Kidney tubule cell (primary cell): ENCODE data around the gene MAGI2.

Experiments
- DNase-seq: peaks from one replicate; pipeline ENCODE4 v3.0.0-alpha.2; 2018; ENCODE audit warnings: low spot score

Gene MAGI2

DNA sequence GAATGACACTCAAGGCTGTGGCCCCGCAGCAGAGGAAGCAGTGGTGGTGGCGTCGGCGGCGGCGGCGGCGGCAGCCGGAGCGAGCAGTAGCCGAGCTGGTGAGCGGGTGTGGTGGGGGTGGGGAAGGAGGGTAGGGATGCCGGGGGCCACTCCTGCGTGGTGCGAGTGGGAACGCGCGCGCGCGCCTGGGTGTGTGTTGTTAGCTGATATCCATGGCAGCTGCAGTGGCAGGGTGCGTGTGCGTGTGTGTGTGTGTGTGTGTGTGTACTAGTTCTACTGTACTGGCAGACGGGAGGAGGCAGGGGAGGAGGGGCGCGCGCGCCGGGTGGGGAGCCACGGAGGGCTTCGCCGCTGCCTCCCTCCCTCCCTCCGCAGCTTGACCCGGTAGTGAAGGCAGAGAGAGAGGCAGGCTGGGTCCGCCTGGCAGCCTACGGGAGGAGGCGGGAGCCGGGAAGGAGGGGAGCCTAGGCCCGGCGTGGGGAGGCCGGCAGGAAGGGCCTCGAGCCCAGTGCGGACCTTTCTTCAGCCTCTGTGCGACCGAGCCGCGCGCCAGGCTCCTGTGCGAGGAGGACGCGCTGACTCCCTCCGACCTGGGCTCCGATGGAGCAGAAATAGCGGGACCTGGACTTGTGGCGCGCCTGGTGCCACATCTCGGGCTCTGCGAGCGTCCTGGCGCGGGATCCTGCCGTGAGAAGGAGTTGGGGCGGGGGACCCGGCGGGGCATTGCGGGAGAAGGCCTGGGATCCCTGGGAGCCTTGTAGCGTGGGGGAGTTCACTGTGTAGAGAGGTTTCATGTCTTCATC, at the start of gene MAGI2:
MAGI2 (minus strand) TSS at position 110 of the 803 bp plus-strand sequence. CDS start 347 bp downstream, outside the sequence.
- DNase-seq: peak; percentile 75

- no peak for DNase-seq
These were observed 48.7 kb upstream of the MAGI2 start for GRCh38 chr7:79502151-79502550.

GRCh38 chr7:79500759-79501158, 47.3 kb upstream of the MAGI2 start:
- DNase-seq: no peak

DNA sequence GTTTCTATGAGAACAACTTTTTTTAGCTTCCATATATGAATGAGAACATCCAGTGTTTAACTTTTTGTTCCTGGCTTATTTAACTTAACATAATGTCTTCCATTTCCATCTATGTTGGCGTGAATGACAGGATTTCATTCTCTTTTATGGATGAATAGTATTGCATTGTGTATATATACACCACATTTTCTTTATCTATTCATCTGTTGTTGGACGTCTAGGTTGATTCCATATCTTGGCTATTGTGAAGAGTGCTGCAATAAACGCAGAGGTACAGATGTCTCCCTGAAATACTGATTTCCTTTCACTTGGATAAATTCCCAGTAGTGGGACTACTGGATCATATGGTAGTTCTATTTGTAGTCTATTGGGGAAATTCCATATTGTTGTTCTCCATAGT, 44.3 kb upstream of the MAGI2 start:
- DNase-seq: no peak

- DNase-seq: peak; percentile 43
These were observed 42.2 kb upstream of the MAGI2 start for GRCh38 chr7:79495544-79496272.

- no peak for DNase-seq
These were observed 40.6 kb upstream of the MAGI2 start for GRCh38 chr7:79494046-79494445.

DNA sequence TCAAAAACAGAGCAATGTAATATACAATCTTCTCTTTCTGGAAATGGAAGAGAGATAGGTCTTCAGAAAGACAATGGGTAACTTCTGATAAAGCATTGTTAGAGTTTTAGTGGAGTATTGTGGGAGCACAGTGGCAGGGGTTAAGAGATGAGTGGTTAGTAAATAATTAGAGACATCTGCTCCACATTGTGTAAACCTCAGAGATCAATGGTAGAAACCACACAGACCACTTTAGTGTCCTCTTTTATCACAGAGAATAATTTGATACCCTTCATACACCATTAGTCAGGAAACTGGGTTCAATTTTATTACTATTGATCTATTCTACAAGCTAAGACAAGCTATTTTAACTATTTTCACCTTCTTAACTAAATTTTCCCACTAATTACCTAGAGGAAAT, 35.9 kb upstream of the MAGI2 start:
- no peak for DNase-seq

- DNase-seq: no peak
These were observed 24.9 kb upstream of the MAGI2 start for GRCh38 chr7:79478386-79478785.

DNA sequence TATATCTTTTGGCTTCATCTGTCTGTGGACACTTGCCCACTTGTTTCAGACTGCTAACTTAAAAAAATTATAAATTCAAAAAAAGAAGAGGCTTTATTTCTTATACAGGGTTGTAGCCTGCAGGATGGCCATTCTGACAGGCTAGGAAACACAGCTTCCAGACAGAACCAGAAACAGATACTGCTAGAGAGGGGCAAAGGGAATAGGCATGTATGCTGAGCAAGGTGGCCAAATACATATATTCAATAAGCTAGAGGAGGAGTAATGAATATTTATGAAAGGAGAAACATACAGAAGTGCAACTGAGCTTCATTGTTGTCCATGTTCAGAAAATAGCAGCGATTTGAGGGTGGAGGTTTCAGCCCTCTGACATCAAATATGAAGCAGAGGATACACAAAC, 22.0 kb upstream of the MAGI2 start:
- DNase-seq: no peak

GRCh38 chr7:79471699-79472098, 18.2 kb upstream of the MAGI2 start:
- DNase-seq: no peak

GRCh38 chr7:79471283-79471682, 17.8 kb upstream of the MAGI2 start:
- DNase-seq: no peak

GRCh38 chr7:79465551-79465950, 12.1 kb upstream of the MAGI2 start:
- no peak for DNase-seq

DNA sequence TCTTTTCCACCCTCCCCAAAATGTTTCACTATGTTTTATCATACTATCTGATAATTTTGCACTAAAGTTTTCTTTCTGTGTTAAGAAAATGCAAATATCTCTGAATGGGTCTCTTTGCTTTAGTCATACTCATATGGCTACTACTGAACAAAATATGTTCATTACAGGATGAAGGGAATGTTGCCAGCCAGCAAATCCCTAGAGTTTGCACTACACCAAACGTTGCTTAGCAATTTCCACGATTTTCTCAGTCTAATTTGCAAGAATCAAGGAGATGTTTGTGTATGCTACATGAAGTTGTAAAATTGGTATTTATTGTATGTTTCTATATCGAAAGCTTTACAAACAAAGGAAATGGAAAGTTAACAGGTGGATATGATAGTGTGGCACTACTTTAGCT, 10.6 kb upstream of the MAGI2 start:
- no peak for DNase-seq

DNA sequence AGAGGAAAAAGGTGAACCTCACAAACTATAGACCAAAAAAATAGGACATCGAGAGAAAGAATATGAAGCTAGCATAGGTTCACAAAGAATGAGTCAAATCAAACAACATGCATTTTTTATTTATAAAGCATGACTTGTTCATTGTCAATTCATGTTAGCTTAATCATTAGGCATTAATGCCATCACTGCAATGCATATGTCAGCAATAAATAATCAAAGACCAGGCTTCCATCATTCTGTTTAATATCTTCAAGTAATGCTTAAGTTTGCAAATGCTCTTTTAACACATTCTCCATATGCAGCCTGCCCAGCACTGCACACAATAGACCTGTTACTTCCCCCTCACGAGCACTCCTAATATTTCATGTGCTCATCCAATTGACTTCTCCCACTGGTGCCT, 8.9 kb upstream of the MAGI2 start:
- no peak for DNase-seq

DNA sequence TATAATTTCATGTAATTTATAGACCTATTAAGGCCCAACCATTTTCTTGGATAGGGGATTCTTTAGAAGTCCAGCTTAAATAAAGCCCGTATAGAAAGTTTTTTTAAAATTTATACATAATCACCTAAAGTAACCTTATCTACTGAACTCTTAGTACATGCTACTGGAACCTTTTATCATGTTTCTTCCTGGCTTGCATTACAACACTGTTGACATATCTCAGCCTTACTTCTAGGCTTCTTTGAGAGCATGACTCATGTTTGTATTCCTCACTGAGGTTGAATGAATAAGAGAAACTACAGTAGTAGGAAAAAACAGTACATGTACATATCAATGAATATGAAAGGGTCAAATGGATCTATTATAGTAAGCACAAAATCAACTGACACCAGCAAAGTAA, 8.2 kb upstream of the MAGI2 start:
- peak; percentile 72 for DNase-seq

- no peak for DNase-seq
These were observed 5.9 kb upstream of the MAGI2 start for GRCh38 chr7:79459381-79459780.

GRCh38 chr7:79458796-79459195, 5.3 kb upstream of the MAGI2 start:
- no peak for DNase-seq

GRCh38 chr7:79455173-79455790, 1.8 kb upstream of the MAGI2 start:
- DNase-seq: no peak

DNA sequence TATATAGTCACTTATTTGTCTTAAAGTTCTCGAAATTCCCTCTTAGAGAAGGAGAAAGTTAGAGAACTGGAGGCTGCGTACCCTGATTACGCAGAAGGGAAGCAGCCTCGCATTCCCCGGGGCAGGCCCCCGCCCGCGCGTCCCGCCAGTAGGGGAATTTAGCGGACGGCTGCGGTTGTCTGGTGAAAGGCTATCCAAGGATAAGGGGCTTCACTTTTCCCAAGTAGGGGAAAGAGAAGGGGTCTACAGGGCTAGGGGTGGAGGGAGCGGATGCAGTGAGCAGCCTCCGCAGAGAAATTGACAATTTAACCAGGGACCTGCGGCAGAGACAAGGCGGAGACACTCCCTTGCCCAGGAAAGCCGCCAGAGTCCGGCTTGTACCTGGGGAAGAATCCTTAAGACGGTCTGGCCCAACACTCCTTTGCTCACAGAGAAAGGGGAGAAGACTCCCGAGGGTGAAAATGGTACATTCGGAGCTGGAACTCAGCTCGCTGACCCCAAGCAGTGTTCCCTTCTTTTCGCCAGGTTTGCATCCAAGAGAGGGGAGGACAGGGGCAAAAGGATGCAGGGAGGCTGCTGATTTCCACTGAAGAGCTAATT, 994 bp upstream of the MAGI2 start:
- DNase-seq: peak; percentile 56

- peak; percentile 5 for DNase-seq
These were observed 255 bp downstream of the MAGI2 start for GRCh38 chr7:79453266-79453557.

GRCh38 chr7:79452495-79453265, 787 bp downstream of the MAGI2 start:
- DNase-seq: peak; percentile 32

DNA sequence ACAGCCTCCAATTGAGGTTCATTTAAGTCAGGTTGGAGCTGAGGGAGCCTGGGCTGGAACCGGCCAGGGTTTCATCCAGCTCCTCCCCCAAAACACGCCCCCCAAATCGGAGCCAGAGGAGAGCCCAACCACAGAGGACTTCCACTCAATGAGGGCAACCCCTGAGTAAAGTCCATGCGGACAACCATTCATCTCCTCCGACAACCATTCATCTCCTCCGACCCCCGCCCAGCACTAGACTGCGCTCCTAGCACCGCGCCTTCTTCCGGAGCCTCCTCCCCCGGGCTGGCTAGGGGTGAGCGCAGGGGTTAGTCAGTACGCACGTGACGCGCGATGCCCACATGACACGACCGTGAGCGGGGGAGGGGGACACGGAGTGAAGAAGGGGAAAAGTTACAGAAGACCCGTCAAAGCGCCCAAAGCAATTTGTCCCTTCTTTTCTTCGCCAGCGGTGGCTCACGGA, 1.4 kb downstream of the MAGI2 start:
- DNase-seq: peak; percentile 76
